Hepatocyte (in vitro differentiated cells): Measurements from ENCODE around the gene ACSM2B.

Experiments used
- CTCF ChIP-seq: fragments of 200-600 bp; sonication (generic); IDR thresholded peaks from 2 replicates; pipeline ENCODE4 v1.5.1; 2016; ENCODE audit warnings: antibody characterized with exemption, mild to moderate bottlenecking; ENCODE audit not compliant: poor library complexity
- EZH2 ChIP-seq: fragments of 200-600 bp; sonication (generic); IDR thresholded peaks from 2 replicates; pipeline ENCODE4 v1.6.1; 2016; ENCODE audit warnings: antibody characterized with exemption, mild to moderate bottlenecking, borderline replicate concordance
- EZH2phosphoT487 ChIP-seq: fragments of 200-600 bp; sonication (generic); IDR thresholded peaks from one replicate; pipeline ENCODE4 v1.6.1; 2018; ENCODE audit warnings: antibody characterized with exemption, mild to moderate bottlenecking, low read depth, moderate library complexity; ENCODE audit not compliant: unreplicated experiment, severe bottlenecking

- TF ChIP-seq CTCF, result no peak
- TF ChIP-seq EZH2, result no peak
- no peak for TF ChIP-seq EZH2phosphoT487
Measured at GRCh38 chr16:20520103-20520502, 56.1 kb downstream of the ACSM2B start.
